MM.1S (cell line): Measurements from ENCODE around the gene NPAT.

ENCODE experiments used
- EZH2 ChIP-seq: fragments of 300-600 bp; sonication (generic); optimal IDR thresholded peaks from 2 replicates; pipeline ENCODE3; 2017; ENCODE audit warnings: low read depth, mild to moderate bottlenecking, antibody characterized with exemption, low read length, mixed read lengths
- EZH2phosphoT487 ChIP-seq: fragments of 300-600 bp; sonication (generic); IDR thresholded peaks from 2 replicates; pipeline ENCODE4 v1.6.1; 2018; ENCODE audit warnings: antibody characterized with exemption, low read length
- TF ChIP-seq, protein P1 (sequence below): fragments of 300-600 bp; sonication (generic); IDR thresholded peaks from 2 replicates; pipeline ENCODE4 v1.5.1; 2016; ENCODE audit warnings: antibody characterized with exemption, low read length, mixed read lengths

DNA sequence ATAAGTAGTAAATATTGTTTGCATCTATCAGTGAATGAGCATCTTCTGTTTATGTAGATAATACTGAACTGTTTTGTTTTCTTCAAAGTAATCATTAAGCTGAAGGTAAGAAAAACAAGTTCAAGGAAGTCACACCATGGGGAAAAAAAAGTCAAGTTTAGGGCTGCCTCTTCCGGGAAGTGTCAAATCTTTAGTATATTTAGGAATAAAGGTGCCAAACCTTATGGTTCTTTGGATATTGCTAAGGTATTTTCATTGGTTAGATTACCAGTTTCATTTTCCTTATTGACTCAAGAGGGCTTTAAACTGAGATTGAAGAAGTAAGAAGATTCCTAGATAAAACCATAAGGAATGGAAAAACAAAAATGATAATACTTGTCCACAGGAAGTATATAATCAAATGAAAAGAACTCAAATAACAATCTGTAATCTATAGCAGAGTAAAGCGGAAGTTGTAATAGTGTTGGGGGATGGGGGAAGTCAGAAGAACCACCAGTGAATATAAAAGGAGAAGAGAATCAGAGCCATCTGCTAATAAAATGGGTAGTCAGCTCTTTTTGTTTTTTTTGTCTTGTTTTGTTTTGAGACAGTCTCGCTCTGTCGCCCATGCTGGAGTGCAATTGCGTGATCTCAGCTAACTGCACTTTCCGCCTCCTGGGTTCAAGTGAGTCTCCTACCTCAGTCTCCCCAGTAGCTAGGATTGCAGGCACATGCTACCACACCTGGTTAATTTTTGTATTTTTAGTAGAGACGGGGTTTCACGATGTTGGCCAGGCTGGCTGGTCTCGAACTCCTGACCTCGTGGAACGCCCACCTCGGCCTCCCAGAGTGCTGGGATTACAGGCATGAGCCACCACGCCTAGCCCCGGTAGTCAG is 2.7 kb upstream of the NPAT start:
- TF ChIP-seq, protein P1, sequence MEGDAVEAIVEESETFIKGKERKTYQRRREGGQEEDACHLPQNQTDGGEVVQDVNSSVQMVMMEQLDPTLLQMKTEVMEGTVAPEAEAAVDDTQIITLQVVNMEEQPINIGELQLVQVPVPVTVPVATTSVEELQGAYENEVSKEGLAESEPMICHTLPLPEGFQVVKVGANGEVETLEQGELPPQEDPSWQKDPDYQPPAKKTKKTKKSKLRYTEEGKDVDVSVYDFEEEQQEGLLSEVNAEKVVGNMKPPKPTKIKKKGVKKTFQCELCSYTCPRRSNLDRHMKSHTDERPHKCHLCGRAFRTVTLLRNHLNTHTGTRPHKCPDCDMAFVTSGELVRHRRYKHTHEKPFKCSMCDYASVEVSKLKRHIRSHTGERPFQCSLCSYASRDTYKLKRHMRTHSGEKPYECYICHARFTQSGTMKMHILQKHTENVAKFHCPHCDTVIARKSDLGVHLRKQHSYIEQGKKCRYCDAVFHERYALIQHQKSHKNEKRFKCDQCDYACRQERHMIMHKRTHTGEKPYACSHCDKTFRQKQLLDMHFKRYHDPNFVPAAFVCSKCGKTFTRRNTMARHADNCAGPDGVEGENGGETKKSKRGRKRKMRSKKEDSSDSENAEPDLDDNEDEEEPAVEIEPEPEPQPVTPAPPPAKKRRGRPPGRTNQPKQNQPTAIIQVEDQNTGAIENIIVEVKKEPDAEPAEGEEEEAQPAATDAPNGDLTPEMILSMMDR = no peak
- TF ChIP-seq EZH2phosphoT487 = no peak
- TF ChIP-seq EZH2 = no peak
